K562 (cell line): ENCODE results near the gene BCAS4. TPM values are rescaled to one million over a fixed set of nuclear protein-coding genes. Genes with fewer than 3 reads are reported as not detected.

Experiments
- ATAC-seq: fragments of 200-7000 bp; cut with Tn5 transposase; 3 replicates; pipeline ENCODE4 v1.9.1; 2020; ENCODE audit warnings: moderate library complexity
- BruUV-seq: library from RNA; stranded (reverse); fragments of 400-500 nt; replicated peaks from 2 replicates; lab custom pipeline; 2021; lab: Mats Ljungman, UMichigan
- CTCF ChIA-PET: fragments of 300-600 bp; formaldehyde crosslinking; extraction: SDS; loops from one replicate; lab custom pipeline; 2021; ENCODE audit warnings: low intra/inter-chr PET ratio; lab: Yijun Ruan, JAX
- POLR2A ChIA-PET: fragments of 300-600, 350-650 bp; sonication (Branson Sonifier 250); formaldehyde crosslinking; extraction: SDS; loops from one replicate; lab custom pipeline; 2021; ENCODE audit warnings: antibody characterized with exemption, inconsistent platforms; lab: Yijun Ruan, JAX
- DNase-seq, 4 experiments: peaks; one replicate each; pipeline versions ENCODE4 v3.0.0 to v3.0.0-alpha.2; 2011 to 2018; ENCODE audit warnings: low spot score in 3 of 4, mixed read lengths in 3 of 4; ENCODE audit errors: extremely low read depth in 1 of 4
- FAIRE-seq: peaks from 2 replicates; lab custom pipeline; 2011; peaks lifted over from hg19 to GRCh38; lab: Jason Lieb, UNC
- H2AFZ ChIP-seq: 2 replicates; pipeline ENCODE4 v1.6.0; 2011; ENCODE audit warnings: low read depth, low read length, control low read depth, inconsistent platforms
- H3K27ac ChIP-seq: fragments of 200-600 bp; 3 replicates; pipeline ENCODE4 v1.8.0; 2011; ENCODE audit warnings: low read depth, mild to moderate bottlenecking, control low read depth, inconsistent platforms, low read length, moderate library complexity, mixed read lengths; ENCODE audit errors: extremely low read depth
- H3K27me3 ChIP-seq, 2 experiments: fragments of 300-600 bp in 1 of 2; 2 replicates in 1 of 2; 3 replicates in 1 of 2; pipeline versions ENCODE4 v1.6.0 to v1.8.0; 2011; ENCODE audit warnings: inconsistent platforms in 2 of 2, low read length in 2 of 2, mild to moderate bottlenecking in 1 of 2, mixed read lengths in 1 of 2, moderate library complexity in 1 of 2; ENCODE audit not compliant: control insufficient read depth in 2 of 2, insufficient read depth in 2 of 2
- H3K36me3 ChIP-seq: fragments of 300-600 bp; 3 replicates; pipeline ENCODE4 v1.8.0; 2011; ENCODE audit warnings: mild to moderate bottlenecking, low read length, inconsistent platforms; ENCODE audit not compliant: control insufficient read depth, insufficient read depth
- H3K4me1 ChIP-seq, 2 experiments: fragments of 200-600 bp in 1 of 2; replicated peaks in 1 of 2; 2 replicates in 1 of 2; 3 replicates in 1 of 2; pipeline versions ENCODE4 v1.5.1 to v1.8.0; 2011; ENCODE audit warnings: inconsistent platforms in 2 of 2, low read length in 2 of 2, mild to moderate bottlenecking in 1 of 2, mixed read lengths in 1 of 2, moderate library complexity in 1 of 2; ENCODE audit not compliant: control insufficient read depth in 2 of 2, insufficient read depth in 2 of 2
- H3K4me2 ChIP-seq: 2 replicates; pipeline ENCODE4 v1.6.1; 2011; ENCODE audit warnings: low read length, control low read depth, inconsistent platforms, mixed read lengths; ENCODE audit not compliant: insufficient read depth
- H3K4me3 ChIP-seq: fragments of 200-600 bp; sonication (generic), shearing (Covaris generic); 2 replicates; pipeline ENCODE4 v1.5.1; 2016; ENCODE audit warnings: control low read depth, inconsistent platforms
- H3K79me2 ChIP-seq: fragments of 200-600 bp; 3 replicates; pipeline ENCODE4 v1.8.0; 2011; ENCODE audit warnings: low read length, inconsistent platforms; ENCODE audit not compliant: control insufficient read depth, insufficient read depth
- H3K9ac ChIP-seq, 2 experiments: 2 replicates each; pipeline versions ENCODE4 v1.6.0 to v1.6.1; 2011; ENCODE audit warnings: low read depth in 2 of 2, low read length in 2 of 2, control low read depth in 1 of 2, inconsistent platforms in 1 of 2, mild to moderate bottlenecking in 1 of 2, mixed read lengths in 1 of 2; ENCODE audit not compliant: insufficient read depth in 1 of 2
- H3K9me1 ChIP-seq: one replicate; pipeline ENCODE4 v1.6.0; 2011; ENCODE audit warnings: inconsistent platforms, mild to moderate bottlenecking, low read length, moderate library complexity; ENCODE audit not compliant: control insufficient read depth, insufficient read depth
- H3K9me3 ChIP-seq: replicated peaks from 2 replicates; pipeline ENCODE4 v1.5.1; 2011; ENCODE audit warnings: low read depth, low read length, inconsistent platforms; ENCODE audit not compliant: control insufficient read depth, insufficient read depth
- H4K20me1 ChIP-seq: replicated peaks from 2 replicates; pipeline ENCODE4 v1.6.1; 2011; ENCODE audit warnings: low read length, inconsistent platforms, mixed read lengths; ENCODE audit not compliant: control insufficient read depth, insufficient read depth
- BRD9 ChIP-seq: fragments of 450-650 bp; IDR thresholded peaks from 2 replicates; pipeline ENCODE4 v1.6.1; 2018; ENCODE audit warnings: low read depth; ENCODE audit not compliant: partially characterized antibody
- CREM ChIP-seq: IDR thresholded peaks from 2 replicates; pipeline ENCODE4 v1.6.1; 2014; ENCODE audit warnings: antibody characterized with exemption, low read depth
- HDAC2 ChIP-seq: fragments of 450-650 bp; IDR thresholded peaks from 2 replicates; pipeline ENCODE4 v1.6.1; 2016; ENCODE audit warnings: mild to moderate bottlenecking
- LEF1 ChIP-seq: fragments of 450-650 bp; IDR thresholded peaks from 2 replicates; pipeline ENCODE4 v1.6.1; 2016; ENCODE audit warnings: mild to moderate bottlenecking
- SMAD3 ChIP-seq: fragments of 450-650 bp; formaldehyde crosslinking; conservative IDR thresholded peaks from 2 replicates; pipeline ENCODE4 v1.4.0; 2020; ENCODE audit warnings: mild to moderate bottlenecking
- VEZF1 ChIP-seq: fragments of 200-800 bp; sonication (Bioruptor generic); IDR thresholded peaks from 2 replicates; pipeline ENCODE4 v1.6.1; 2017; ENCODE audit warnings: missing genetic modification characterization, missing compliant biosample characterization
- WGBS: fragments of 100-300 bp; shearing (Covaris generic); methylation state at CpG from one replicate; pipeline ENCODE4 v1.1.6; 2016; ENCODE audit warnings: low coverage, mixed read lengths; ENCODE audit not compliant: insufficient coverage; ENCODE audit errors: missing lambda C conversion rate; 5-methylcytosine and 5-hydroxymethylcytosine counted together
- in situ Hi-C: fragments of 300-500 bp; cut with MboI; formaldehyde crosslinking; loops from 4 replicates; pipeline ENCODE4 v1.15.0; 2018; ENCODE audit warnings: inconsistent platforms, mixed read lengths
- intact Hi-C: fragments of 100-400 bp; cut with micrococcal nuclease; formaldehyde crosslinking; loops from 2 replicates; pipeline ENCODE4 v1.14.2; 2022
- polyA plus RNA-seq, 8 experiments: library from polyadenylated mRNA; depleted of rRNA in 4 of 8; stranded (reverse) in 5 of 8; unstranded in 3 of 8; fragments of >200 nt; fragmentation: Nextera tagmentation in 2 of 8; fragmentation: Illumina TruSeq in 1 of 8; extraction: Ambion mirVana in 2 of 8; extraction: Trizol in 1 of 8; gene quantifications; 2 replicates each; pipeline versions ENCODE4 v1.2.1 to v1.2.3, GENCODE V29; 2011 to 2014; ENCODE audit warnings: inconsistent platforms in 1 of 8, missing spikeins in 1 of 8
- total RNA-seq, 7 experiments: library from RNA; depleted of rRNA in 6 of 7; stranded (reverse); fragments of >200 nt in 6 of 7; fragmentation: Illumina TruSeq in 2 of 7; extraction: Trizol in 2 of 7; gene quantifications; 2 replicates each; pipeline versions ENCODE4 v1.2.1 to v1.2.3, GENCODE V29; 2011 to 2021; ENCODE audit warnings: low replicate concordance in 1 of 7

Gene BCAS4
- total and polyA plus RNA-seq, 9 of the 15 experiments (the other 6 are each of a cell fraction or from before 2014, with no cell fraction given) = 0.15 to 2.3 (median 0.47) TPM

- peak; percentile 81 for TF ChIP-seq HDAC2
- TF ChIP-seq LEF1 = peak; percentile 40; the same call in 1 of the 2 replicates
- peak; percentile 37; the same call in 1 of the 2 replicates for TF ChIP-seq CREM
- TF ChIP-seq, all 486 proteins: peak for 42; not testable (repeated sequence) for 444
These were observed 87.0 kb downstream of the BCAS4 start (continued) for GRCh38 chr20:50881759-50882424.

GRCh38 chr20:50883856-50884255, 89.0 kb downstream of the BCAS4 start:
- intact Hi-C loops = no loop called here
- ATAC-seq (no peak), FAIRE-seq (no peak), DNase-seq (no peak)
- no peak overlapping the region for H3K9ac ChIP-seq
- H4K20me1 ChIP-seq = peaks cover 3% of the 10 kb centered on the region; the same call in 1 of the 2 replicates
- no peaks in the 10 kb centered on the region for H3K79me2 ChIP-seq
- no peak overlapping the region for H3K4me2 ChIP-seq
- ChIA-PET CTCF (no interaction called here), POLR2A (interaction anchor here (1.4 kb wide), 1 partner anchor 15 kb away, joined by 3 read pairs; no protein-coding TSS in a partner anchor)
- H3K9me3 ChIP-seq = no peaks in the 10 kb centered on the region
- no peak overlapping the region for H2AFZ ChIP-seq
- H3K4me3 ChIP-seq = no peak overlapping the region
- H3K4me1 ChIP-seq = peaks cover 7 to 11% of the 10 kb centered on the region in 2 experiments; a peak in 4 of 5 replicates
- WGBS = 63% methylated on average over 11 of the region's 11 CpGs
- H3K36me3 ChIP-seq = peaks cover 6% of the 10 kb centered on the region; the same call in 1 of the 3 replicates
- BruUV-seq = no TSS peak
- H3K27me3 ChIP-seq = no peaks in the 10 kb centered on the region; a peak in 1 of 5 replicates
- H3K27ac ChIP-seq = no peak overlapping the region
- in situ Hi-C loops = no loop called here
- H3K9me1 ChIP-seq = no peaks in the 10 kb centered on the region
- TF ChIP-seq BRD9 = no peak
- TF ChIP-seq VEZF1 (CRISPR knock-in tag) = no peak
- TF ChIP-seq SMAD3 (CRISPR knock-in tag) = no peak
